HK-2 (cell line): ENCODE results near the gene GPR35.
A peak's percentile ranks its signal among the peaks of the same experiment; 100 is the strongest.

ENCODE experiments used
- DNase-seq: peaks from one replicate; pipeline ENCODE4 v3.0.0-alpha.2; 2018; ENCODE audit not compliant: unreplicated experiment

GPR35 gene

DNA sequence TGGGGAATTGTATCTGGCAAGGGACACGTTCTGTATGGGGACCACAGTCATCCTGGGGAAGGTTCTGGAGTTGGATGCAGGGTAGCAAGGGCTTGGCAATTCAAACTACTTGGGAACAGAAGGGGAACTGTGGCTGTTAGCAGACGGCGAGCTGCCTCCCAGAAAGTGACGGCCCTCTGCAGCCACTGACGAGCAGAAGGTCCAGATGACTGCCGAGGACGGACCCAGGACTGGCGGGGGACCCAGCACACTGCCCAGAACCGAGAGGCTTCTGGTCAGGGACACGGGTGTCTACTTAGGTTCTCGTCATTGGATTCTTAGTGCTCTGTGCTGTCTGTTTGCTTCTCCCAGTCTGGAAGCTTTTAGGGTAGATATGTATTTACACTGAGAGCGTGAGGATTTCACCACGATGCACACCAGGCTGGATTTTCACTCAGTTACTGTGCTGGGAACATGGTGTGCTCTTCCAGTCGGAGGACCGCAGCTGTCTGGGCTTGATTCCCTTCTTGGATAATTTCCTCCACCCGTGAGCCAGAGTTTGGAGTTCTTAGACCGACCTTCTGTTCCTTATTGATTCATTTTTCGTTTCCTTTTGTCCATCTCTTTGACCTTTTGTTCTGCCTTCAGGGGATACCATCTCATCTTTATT, 13.4 kb downstream of the GPR35 start:
- DNase-seq = no peak

DNA sequence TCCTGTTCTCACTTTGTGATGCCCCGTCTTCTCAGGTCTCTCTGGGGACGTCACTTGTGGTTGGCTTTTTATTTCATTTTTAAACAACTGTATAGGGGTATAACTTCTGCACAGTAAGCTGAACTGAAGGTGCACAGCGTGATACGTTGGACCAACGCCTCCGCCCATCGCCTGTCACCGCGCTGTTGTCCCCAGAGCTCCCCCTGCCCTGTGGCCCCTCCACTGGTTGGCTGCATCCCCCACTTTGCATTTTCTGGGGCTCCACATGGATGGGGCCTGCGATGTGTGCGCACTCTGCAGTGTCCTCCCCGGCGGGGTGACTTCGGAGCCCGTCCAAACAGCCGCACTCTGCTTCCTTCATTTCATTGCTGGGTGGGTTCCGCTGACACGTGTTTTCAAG, 14.3 kb downstream of the GPR35 start:
- no peak for DNase-seq

GRCh38 chr2:240640939-240641338, 15.7 kb downstream of the GPR35 start:
- DNase-seq = peak; percentile 33

- DNase-seq = no peak
Measured at GRCh38 chr2:240642061-240642805, 17.0 kb downstream of the GPR35 start.

- DNase-seq = no peak
Measured at GRCh38 chr2:240642806-240643092, 17.5 kb downstream of the GPR35 start.

DNA sequence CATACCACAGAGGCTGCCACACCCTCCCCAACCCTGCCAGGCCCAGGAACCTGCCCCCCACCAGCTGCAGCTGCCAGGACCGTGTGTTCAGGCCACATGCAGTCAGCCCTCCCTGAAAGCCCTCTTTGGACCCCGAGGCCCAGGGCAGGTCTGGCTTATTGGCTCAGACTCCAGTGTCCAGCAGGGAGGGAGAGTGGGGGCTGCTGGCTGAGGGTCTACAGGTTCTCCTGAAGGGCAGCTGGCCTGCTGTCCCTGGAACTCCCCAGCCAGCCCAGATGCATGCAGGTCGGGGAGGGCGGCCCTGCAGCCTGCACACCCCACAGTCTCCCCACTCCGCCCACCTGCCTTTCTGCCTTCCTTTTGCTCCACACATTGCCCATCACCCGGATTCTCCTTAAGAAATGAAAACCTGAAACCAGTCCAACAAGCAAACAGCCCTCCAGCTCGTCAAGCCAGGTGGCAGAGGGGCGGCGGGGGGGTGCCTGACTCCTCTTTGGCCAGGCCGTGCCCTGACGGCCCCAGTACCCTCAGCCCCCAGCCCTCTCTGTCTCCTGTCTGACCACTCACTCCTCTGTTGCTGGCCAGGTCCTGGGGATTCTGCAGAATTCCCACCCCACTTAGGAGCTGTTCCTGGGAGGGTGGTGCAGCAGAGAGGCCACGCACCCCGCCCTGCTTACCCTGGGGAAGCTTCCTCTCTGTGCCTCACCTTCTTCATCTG, 18.0 kb downstream of the GPR35 start:
- DNase-seq = no peak

GRCh38 chr2:240643811-240644150, 18.5 kb downstream of the GPR35 start:
- DNase-seq = no peak

DNA sequence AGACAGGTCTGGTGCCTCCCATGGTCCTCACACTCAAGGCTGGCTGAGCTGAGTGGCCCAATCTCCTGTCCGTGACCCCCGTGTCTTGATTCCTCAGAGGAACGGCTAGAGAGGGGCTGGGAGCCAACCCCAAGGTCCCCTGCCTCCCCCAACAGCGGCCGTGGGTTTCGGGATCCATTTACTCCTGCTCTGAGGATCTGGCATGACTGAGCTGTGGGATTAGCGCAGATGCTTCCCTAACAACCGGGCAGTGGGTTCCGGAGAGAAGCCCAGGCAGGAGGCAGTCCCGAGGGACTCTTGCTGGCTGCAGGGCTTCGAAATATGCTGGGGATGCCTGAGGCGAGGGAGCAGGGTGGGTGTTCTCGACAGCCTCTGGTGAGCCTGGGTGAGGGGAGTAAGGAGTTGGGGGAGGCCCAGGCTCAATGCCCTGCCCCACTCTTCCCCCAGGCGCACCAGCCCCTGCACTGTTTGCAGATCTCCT, 18.9 kb downstream of the GPR35 start:
- DNase-seq = no peak

DNA sequence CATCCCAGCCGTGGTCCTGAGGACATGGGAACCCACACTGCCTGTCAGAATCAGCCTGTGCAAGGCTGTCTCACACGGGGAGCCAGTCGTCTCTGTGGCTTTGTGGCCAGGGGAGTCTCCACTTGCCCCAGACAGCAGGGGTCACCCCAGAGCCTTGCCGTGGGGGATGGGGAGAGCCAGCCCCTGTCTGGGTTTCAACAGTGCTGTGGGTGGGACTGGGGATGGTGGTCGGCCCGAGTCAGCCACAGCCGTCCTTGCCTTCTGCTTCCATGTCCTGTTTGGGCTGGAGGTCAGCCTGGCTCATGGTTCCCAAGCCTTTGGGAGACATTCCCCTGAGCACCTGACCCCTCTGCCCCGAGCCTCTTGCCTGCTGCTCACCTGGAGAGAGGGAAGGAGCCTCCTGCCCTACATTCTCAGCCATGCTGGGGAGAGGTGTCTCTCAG, 19.6 kb downstream of the GPR35 start:
- DNase-seq = no peak

GRCh38 chr2:240645346-240645745, 20.1 kb downstream of the GPR35 start:
- DNase-seq = no peak

- DNase-seq = no peak
Measured at GRCh38 chr2:240645801-240646175, 20.5 kb downstream of the GPR35 start.

GRCh38 chr2:240646176-240646899, 21.1 kb downstream of the GPR35 start:
- no peak for DNase-seq

- no peak for DNase-seq
Measured at GRCh38 chr2:240646900-240647502, 21.7 kb downstream of the GPR35 start.

DNA sequence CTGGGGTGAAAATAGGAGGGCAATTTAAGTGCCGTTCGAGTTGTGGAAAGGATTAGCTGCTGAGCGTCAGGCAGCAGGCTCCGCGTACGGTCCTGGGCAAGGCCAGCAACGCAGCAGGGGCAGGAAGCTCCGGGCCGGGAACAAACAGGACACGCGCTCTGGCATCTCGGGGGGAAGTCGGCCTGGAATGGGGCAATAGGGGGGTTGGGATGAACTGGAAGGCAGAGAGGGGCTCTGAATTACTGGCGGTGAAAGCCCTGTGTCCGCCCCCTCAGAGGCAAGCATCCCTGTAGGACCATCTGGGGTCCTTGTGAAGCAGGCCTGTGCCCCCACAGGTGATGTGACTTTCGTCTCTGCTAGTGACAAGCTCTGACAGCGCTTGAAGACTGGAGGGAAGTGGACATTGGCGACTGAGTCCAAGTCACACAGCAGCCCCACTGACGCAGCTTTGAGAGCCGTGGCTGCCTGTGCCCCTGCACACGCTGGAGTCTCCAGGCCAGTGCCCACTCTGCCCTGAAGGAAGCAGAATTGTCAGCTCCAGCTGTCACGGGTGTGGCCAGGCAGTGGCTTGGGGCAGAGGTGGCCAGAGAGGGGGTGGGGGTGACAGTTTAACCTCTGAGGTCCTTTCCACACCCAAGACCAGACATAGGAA, 22.3 kb downstream of the GPR35 start:
- DNase-seq = no peak

DNA sequence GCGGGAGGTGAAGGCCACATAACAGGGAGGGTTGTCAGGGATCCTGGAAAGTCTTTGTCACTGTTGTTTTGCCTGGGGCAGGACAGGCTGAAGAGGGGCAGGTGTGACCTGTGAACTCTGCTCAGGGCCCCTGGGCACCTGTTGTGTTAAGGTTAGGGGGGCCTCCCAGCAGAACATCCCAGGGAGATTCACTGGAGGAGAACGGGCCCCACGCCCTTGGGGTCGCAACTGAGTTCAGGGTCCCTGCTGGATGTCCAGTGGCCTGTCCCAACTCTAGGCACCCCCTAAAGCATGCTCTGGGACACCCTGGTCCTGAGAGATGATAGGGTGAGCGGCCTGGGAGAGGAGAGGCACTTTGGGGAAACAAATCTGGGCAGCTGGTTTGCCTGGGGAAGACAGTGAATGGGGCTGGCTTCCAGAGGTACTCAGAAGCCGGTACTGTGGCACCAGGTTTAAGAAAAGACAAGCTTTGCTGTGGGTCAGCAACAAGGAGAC, 22.9 kb downstream of the GPR35 start:
- DNase-seq = no peak

DNA sequence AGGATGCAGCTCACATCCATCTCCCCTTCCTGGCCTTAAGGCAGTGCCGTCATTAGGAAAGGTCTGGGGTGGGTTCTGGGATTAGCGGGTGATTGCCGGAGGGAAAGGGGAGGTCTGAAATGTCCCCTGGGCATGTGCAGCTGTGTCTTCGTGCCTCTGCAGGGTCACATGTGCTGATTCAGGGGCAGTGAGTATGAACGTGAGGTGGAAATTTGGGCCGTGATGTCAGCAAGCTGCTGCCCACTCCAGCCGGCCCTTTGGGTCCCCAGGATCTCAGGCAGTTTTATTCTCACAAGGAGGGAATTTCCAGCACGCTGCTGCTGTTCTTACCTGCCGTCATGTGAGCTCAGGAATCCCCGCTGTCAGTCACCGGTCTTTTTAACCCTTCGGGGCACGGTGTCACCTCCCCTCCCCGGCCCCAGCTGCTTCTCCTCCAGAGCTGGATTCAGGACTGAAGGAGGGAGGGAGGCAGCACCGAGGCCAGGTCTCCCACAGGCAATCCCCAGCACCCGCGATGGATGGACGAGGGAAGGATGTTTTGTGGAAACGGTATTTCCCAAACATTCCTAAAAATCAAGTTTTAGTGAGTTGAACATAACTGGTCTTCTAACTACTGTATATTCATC, 23.5 kb downstream of the GPR35 start:
- DNase-seq = no peak

- no peak for DNase-seq
Measured at GRCh38 chr2:240649331-240649730, 24.1 kb downstream of the GPR35 start.

DNA sequence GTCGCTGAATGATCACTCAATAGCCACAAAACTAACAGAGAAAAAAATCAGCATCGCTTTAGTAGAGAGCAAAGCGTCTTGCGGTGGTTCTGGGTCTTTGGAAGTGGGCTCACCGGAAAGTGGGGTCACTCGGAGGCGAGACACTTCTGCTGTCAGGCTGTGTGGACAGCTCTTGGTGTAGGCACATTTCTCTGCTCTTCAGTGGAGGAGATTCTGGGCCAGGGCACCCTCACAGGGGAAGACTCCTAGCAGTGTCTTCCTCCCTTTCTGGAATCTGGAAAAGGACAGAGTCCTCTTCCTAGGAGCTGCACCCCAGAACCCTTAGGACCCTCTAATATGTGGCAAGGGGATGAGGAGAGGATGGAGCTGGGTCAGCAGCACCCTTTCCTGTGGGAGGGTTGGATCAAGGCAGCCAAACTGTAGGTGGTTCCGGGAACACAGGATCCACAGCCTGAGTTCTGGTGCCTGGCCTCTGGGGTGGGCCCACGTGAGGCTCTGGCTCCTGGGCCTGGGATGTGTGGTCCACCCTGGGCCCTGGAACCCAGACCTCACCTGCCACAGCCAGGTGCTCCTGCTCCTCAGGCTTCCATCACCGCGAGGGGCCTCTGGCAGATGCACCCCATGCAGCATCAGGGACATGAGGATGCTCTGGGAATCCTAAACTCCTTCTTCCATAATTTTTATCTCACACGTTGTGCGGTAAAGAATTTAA, 25.1 kb downstream of the GPR35 start:
- DNase-seq = no peak

GRCh38 chr2:240651185-240651584, 25.9 kb downstream of the GPR35 start:
- no peak for DNase-seq
